Measurements from ENCODE around the gene RDH16. TPM values are rescaled to one million over a fixed set of nuclear protein-coding genes. Genes with fewer than 3 reads are reported as not detected.
A peak's percentile ranks its signal among the peaks of the same experiment; 100 is the strongest.

Gene RDH16
- total RNA-seq: under 1 TPM; 0.16 to 0.44 TPM

GRCh38 chr12:56957229-56958052, at the start of gene RDH16:
RDH16 (minus strand) TSS chr12:56957608; CDS start chr12:56957462, 146 bp downstream.
- no peak within 1 kb of the TSS for H3K9ac ChIP-seq (ENCODE audit: low read depth in 2 of 2, low read length in 2 of 2)
- no peak for TF ChIP-seq CTCF (IDR thresholded peaks at IDR 0.05)
- H3K36me3 ChIP-seq: no peaks in the 10 kb centered on the region
- H3K4me3 ChIP-seq: no peak within 1 kb of the TSS
- intact Hi-C loops (cut with DNase I): no loop called here
- H3K4me1 ChIP-seq: no peaks in the 10 kb centered on the region
- no peaks in the 10 kb centered on the region for H3K27me3 ChIP-seq
- no peak within 1 kb of the TSS for H3K27ac ChIP-seq
- no peaks in the 10 kb centered on the region for H3K9me3 ChIP-seq
- no peak for DNase-seq

DNA sequence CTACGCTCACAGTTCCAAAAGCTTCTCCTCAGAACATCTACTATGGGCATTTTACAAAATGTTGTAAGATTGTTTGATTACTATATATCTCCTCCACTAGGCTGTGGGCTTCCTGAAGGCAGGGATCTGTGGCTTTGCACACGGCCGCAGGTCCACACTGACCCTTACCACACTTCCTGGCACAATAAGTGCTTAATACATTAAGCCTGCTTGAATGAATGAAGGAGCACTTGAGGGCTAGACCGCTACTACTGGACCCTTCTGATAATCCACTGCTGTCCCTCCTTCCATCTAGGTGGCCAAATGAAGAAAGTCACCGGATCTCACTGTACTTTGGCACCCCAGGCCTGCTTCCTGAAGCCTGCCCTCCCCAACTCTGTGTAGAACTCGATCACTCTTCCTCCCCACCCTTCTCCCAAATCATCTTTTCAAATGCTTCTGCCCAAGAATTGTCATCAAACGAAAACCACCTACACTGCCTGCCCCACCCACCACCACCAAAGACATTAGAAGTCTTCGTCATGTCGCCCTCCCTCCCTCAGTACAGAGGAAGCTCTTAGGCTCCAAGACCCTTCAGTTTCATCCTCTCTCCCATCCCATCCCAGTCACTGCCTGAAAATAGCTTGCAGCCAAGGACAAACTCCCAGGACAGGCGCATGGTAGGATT, 49.5 kb upstream of the RDH16 start:
- peaks cover 7% of the 10 kb centered on the region for H3K4me1 ChIP-seq
- H3K27ac ChIP-seq: no peak overlapping the region
- H3K36me3 ChIP-seq: peaks cover 4% of the 10 kb centered on the region
- no peaks in the 10 kb centered on the region for H3K27me3 ChIP-seq
- intact Hi-C loops (cut with DNase I): no loop called here
- H3K9me3 ChIP-seq: no peaks in the 10 kb centered on the region
- H3K4me3 ChIP-seq: no peak overlapping the region
- TF ChIP-seq CTCF (IDR thresholded peaks at IDR 0.05): no peak
- DNase-seq: no peak
- peak overlapping the region; percentile 38 to 81 for H3K9ac ChIP-seq (ENCODE audit: low read depth in 2 of 2, low read length in 2 of 2)

DNA sequence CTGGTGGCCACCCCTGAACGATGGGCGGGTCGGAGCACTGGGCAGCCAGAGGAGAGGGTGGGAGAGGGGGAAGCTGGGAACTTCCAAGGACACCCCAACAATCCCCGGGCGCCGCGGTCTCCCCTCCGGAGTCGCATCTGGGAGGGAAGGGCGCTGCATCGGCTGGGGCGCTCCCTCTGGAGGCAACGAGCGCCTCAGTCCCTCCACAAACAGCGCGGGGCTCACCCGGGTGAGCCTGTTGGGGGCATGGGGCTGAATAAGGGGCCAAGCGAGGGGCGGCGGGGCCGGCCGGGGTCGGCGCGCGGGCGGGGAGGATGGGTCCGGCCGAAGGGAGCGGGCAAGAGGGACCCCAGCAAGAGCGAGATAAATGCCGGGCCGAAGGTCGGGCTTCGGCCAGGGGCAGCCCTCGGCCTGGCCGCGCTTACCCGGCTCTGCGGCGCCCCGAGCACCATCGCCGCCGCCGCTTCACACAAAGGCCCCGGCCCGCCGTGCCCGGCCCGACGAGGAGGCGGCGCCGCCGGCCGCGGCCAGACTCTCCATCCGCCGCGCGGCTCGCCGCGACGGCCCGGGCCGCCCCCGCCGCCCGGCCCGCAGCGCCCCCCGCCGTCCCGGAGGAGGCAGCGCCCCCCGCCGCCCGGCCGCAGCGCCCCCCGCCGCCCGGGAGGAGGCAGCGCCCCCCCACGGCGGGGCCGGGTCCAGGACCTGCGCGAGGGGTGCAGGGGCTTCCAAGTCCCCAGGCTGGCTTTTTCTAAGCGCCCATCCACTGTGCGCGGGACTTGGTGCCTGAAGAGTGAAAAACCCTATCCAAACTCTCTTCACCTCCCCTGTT, 48.8 kb upstream of the RDH16 start, which contains the start of gene ZBTB39:
Gene ZBTB39, minus strand, starts transcription at position 567 of the 829 bp plus-strand sequence. CDS start 1,629 bp downstream, outside the sequence.
- no peaks in the 10 kb centered on the region for H3K27me3 ChIP-seq
- peak; percentile 48 for TF ChIP-seq CTCF (IDR thresholded peaks at IDR 0.05)
- intact Hi-C loops (cut with DNase I): no loop called here
- peak within 1 kb of the TSS; percentile 85 to 87 for H3K9ac ChIP-seq (ENCODE audit: low read depth in 2 of 2, low read length in 2 of 2)
- peak within 1 kb of the TSS; percentile 34 for H3K27ac ChIP-seq
- peak within 1 kb of the TSS; percentile 89 for H3K4me3 ChIP-seq
- peaks cover 14% of the 10 kb centered on the region for H3K4me1 ChIP-seq
- H3K9me3 ChIP-seq: no peaks in the 10 kb centered on the region
- DNase-seq: peak; percentile 51
- H3K36me3 ChIP-seq: peaks cover 4% of the 10 kb centered on the region

DNA sequence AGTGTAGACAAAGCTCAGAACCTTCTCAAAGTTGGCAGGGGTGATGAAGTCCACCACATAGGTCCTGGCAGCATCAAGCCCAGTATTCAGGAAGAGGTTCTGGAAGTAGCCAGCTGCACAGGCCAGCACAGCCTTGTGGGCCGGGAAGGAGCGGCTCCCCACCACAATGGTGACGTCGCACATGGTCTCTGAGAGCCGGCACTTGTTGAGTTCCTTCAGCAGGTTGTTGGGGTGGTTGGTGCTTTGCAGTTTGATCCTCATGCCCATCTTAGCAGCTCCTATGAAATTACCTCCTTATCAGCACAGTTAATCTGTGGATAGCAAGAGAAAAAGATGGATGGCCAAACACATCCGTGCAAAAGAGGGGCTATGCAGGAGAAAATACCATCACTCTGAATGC, 47.2 kb upstream of the RDH16 start:
- intact Hi-C loops (cut with DNase I): loop anchor here (5.0 kb wide), 1 partner anchor 247 kb away; no protein-coding TSS in a partner anchor
- Histone ChIP-seq H3K36me3 (peaks cover 4% of the 10 kb centered on the region), H3K9me3 (no peaks in the 10 kb centered on the region), H3K27me3 (no peaks in the 10 kb centered on the region), H3K27ac (no peak overlapping the region), H3K4me1 (peaks cover 15% of the 10 kb centered on the region), H3K4me3 (no peak overlapping the region), H3K9ac (ENCODE audit: low read depth in 2 of 2, low read length in 2 of 2) (peak overlapping the region in 1 of 2 donors; percentile 87)
- DNase-seq: no peak
- no peak for TF ChIP-seq CTCF (IDR thresholded peaks at IDR 0.05)

GRCh38 chr12:57003395-57003794, 46.0 kb upstream of the RDH16 start:
- Histone ChIP-seq H3K9ac (ENCODE audit: low read depth in 2 of 2, low read length in 2 of 2) (no peak overlapping the region), H3K27ac (no peak overlapping the region), H3K9me3 (no peaks in the 10 kb centered on the region), H3K4me1 (peaks cover 15% of the 10 kb centered on the region), H3K27me3 (no peaks in the 10 kb centered on the region), H3K4me3 (no peak overlapping the region), H3K36me3 (peaks cover 4% of the 10 kb centered on the region)
- intact Hi-C loops (cut with DNase I): loop anchor here (5.0 kb wide), 1 partner anchor 246 kb away; no protein-coding TSS in a partner anchor
- DNase-seq: no peak
- no peak for TF ChIP-seq CTCF (IDR thresholded peaks at IDR 0.05)
